HG02870 (cell line): ENCODE results near the gene FXYD1.

Source experiments
- ATAC-seq: cut with Tn5 transposase; IDR thresholded peaks from one replicate; pipeline ENCODE4 v1.9.1; 2021; ENCODE audit warnings: mild to moderate bottlenecking, moderate library complexity; ENCODE audit not compliant: unreplicated experiment

Gene FXYD1

DNA sequence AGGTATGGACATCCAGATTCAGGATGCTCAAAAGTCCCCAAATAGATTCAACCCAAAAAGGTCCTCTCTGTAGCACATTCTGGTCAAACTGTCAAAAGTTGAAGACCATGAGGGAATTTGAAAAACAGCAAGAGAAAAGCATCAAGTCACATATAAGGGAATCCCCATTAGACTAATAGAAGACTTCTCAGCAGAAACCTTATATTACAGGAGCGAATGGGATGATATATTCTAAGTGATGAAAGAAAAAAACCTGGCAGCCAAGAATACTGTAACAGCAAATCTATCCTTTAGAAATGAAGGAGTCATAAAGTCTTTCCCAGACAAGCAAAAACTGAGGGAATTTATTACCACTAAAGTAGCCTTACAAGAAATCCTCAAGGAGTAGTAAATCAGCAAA lies 45.6 kb downstream of the FXYD1 start:
- no peak for ATAC-seq

DNA sequence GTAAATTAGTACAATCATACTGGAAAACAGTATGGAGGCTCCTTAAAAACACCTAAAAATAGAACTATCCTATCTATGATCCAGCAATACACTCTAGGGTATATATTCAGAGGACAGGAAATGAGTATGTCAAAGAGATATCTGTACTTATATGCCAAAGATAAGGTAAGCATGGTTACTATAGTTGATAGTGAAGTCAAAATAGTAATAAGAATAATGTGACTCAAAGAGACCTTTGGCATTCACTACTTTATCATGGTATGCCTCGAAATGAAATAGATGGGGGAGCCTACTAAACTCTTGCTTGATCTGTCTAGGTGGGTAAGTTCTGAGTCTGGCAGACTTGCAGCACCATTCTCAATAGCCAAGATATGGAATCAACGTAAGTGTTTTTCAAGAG lies 46.3 kb downstream of the FXYD1 start:
- no peak for ATAC-seq
